ENCODE data around the gene CCND3. TPM values are rescaled to one million over a fixed set of nuclear protein-coding genes. Genes with fewer than 3 reads are reported as not detected.

Gene CCND3
- polyA plus RNA-seq, 2 donors: 24.6 to 30.4 TPM

DNA sequence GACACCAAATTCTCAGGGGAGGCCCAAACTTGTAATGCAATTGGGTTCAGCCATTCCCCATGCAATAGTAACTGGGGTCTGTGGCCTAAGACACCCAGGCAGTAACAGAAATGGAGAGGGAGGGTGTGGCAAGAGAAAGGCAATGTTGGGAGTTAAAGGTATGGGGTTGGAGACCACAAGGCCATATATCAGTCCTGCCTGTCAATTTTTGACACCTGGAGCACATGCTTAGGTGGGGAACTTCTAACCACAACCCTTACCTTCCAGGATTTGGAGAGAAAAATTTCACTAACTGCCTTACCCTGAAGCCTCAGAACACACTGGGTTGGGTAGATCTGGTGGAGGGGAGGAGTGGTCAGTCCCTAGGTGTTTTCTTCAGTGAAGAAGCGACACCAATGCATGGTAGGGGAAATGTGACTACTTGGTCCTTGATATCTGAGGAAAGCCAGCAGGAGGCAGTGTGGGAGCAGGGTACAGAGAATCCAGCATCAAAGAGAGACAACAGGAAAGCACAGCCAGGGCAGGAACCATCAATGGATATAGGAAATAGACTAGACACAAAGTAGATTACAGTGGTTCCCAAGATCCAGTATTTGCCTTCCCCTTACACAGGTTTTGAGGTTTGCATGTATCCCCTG lies 39.6 kb downstream of the CCND3 start:
- H3K9me3 ChIP-seq (ENCODE audit: control insufficient read depth in 2 of 2, insufficient read depth in 1 of 2, low read depth in 1 of 2, low read length in 1 of 2): no peaks in the 10 kb centered on the region
- no peaks in the 10 kb centered on the region for H3K4me1 ChIP-seq (ENCODE audit: control insufficient read depth in 2 of 2, insufficient read depth in 2 of 2, low read length in 1 of 2)
- H3K4me3 ChIP-seq (ENCODE audit: low read depth in 1 of 2, low read length in 2 of 2): no peak overlapping the region

DNA sequence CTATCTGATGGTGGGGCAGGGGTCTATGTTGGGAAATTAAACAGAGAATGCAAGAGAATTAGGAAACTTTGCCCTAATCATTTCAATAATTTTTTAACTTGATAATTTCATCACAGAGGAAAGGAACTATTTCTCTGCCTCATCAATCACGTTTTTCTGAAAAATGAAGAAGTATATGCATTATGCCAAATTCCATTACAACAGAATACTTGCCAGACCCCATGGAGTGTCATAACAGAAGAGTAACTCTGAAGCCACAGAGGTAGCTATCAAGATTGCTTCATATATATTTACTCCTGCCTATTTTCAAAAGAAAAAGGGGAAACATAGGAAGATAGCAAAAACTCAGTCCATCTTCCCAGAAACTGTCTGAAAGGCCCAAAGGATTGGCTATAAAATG lies 40.7 kb downstream of the CCND3 start:
- Histone ChIP-seq H3K36me3 (ENCODE audit: control insufficient read depth in 2 of 2, insufficient read depth in 2 of 2, low read length in 1 of 2) (peaks cover 0 to 2% of the 10 kb centered on the region in 2 donors), H3K4me1 (ENCODE audit: control insufficient read depth in 2 of 2, insufficient read depth in 2 of 2, low read length in 1 of 2) (no peaks in the 10 kb centered on the region), H3K4me3 (ENCODE audit: low read depth in 1 of 2, low read length in 2 of 2) (no peak overlapping the region), H3K9me3 (ENCODE audit: control insufficient read depth in 2 of 2, insufficient read depth in 1 of 2, low read depth in 1 of 2, low read length in 1 of 2) (no peaks in the 10 kb centered on the region), H3K27ac (ENCODE audit: low read depth in 2 of 2, low read length in 1 of 2) (no peak overlapping the region), H3K27me3 (ENCODE audit: control insufficient read depth in 1 of 2, insufficient read depth in 2 of 2, low read length in 2 of 2) (no peaks in the 10 kb centered on the region)
- WGBS, 2 donors: 78 to 87% methylated on average over 1 of the region's 1 CpG

More for the DNA sequence above, 39.6 kb downstream of the CCND3 start:
- Histone ChIP-seq H3K27me3 (ENCODE audit: control insufficient read depth in 1 of 2, insufficient read depth in 2 of 2, low read length in 2 of 2) (no peaks in the 10 kb centered on the region), H3K36me3 (ENCODE audit: control insufficient read depth in 2 of 2, insufficient read depth in 2 of 2, low read length in 1 of 2) (peaks cover 5 to 7% of the 10 kb centered on the region in 2 donors), H3K27ac (ENCODE audit: low read depth in 2 of 2, low read length in 1 of 2) (no peak overlapping the region)
- WGBS, 2 donors: 88 to 99% methylated on average over 1 of the region's 1 CpG

DNA sequence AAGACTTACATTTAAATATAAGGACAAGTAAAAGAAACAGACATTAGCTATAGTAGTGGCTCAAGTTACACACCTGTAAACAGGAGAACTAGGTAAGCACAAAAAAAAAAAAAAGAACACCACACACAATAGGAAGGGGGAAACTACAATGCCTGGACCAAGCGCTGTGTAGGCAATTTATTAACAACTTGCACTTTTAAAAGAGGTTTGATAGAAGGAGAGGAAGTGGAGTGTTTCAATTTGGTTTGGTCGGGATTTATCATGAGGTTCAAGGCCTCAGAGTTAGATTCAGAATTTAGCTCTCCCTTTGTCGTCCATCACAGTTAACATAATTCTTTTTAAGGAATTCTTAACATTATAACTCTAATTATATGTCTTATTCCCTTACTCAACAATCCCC lies 45.3 kb downstream of the CCND3 start:
- Histone ChIP-seq H3K27ac (ENCODE audit: low read depth in 2 of 2, low read length in 1 of 2) (no peak overlapping the region), H3K9me3 (ENCODE audit: control insufficient read depth in 2 of 2, insufficient read depth in 1 of 2, low read depth in 1 of 2, low read length in 1 of 2) (no peaks in the 10 kb centered on the region), H3K4me1 (ENCODE audit: control insufficient read depth in 2 of 2, insufficient read depth in 2 of 2, low read length in 1 of 2) (peaks cover 0 to 6% of the 10 kb centered on the region in 2 donors), H3K27me3 (ENCODE audit: control insufficient read depth in 1 of 2, insufficient read depth in 2 of 2, low read length in 2 of 2) (no peaks in the 10 kb centered on the region), H3K4me3 (ENCODE audit: low read depth in 1 of 2, low read length in 2 of 2) (peak overlapping the region in 1 of 2 donors; percentile 75), H3K36me3 (ENCODE audit: control insufficient read depth in 2 of 2, insufficient read depth in 2 of 2, low read length in 1 of 2) (peaks cover 0 to 2% of the 10 kb centered on the region in 2 donors)
- 57 to 60% methylated on average over 3 of the region's 3 CpGs for WGBS, 2 donors

DNA sequence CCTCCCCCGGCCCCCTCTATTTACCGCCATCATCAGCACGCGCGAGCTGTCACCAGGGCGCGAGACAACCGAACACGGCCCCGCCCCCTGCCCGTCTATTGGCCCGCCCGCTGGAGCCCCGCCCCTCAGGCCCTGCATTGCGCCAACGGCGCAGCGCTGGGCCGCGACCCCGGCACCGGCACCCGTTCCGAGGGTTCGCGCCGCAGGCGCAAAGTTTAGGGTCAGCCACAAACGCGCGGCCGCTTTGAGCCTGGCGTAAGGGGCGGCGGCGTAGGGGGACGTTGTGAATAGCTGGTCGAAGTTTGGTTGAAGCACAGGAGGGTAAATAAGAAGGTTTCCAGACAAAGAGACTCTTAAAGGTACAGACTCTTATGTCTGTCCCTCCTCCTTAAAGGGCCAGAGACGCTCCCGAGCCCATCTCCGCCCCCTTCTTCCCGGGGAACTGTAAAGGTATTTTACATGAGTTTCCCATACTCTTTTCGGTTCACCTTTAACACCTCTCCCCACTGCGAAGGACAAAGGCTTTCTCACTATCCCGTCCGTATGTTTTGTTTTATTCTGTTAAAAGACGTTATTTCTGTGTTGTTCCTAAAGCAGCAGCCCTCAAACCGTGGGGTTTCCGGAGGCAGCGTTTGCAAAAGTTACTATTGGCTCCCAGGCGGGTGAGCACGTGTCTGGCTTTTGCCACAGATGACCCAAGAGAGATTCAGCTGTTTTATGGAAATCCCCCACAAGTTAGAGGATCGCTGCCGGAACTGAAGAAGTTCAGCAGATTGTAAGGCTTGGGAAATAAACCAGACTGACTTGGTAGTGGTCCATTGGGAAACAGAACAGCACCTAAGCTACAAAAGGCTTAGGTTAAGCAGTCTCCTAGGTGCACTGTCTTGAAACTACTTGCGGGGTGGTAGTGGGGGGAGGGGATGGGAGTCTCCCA lies 46.0 kb downstream of the CCND3 start, which contains the start of gene USP49:
Gene USP49, minus strand, starts transcription at position 76 of the 934 bp plus-strand sequence. CDS start 88,392 bp downstream, outside the sequence.
- peak within 1 kb of the TSS; percentile 60 to 76 for H3K27ac ChIP-seq (ENCODE audit: low read depth in 2 of 2, low read length in 1 of 2)
- peak within 1 kb of the TSS; percentile 75 to 78 for H3K4me3 ChIP-seq (ENCODE audit: low read depth in 1 of 2, low read length in 2 of 2)
- H3K27me3 ChIP-seq (ENCODE audit: control insufficient read depth in 1 of 2, insufficient read depth in 2 of 2, low read length in 2 of 2): no peaks in the 10 kb centered on the region
- peaks cover 0 to 6% of the 10 kb centered on the region in 2 donors for H3K4me1 ChIP-seq (ENCODE audit: control insufficient read depth in 2 of 2, insufficient read depth in 2 of 2, low read length in 1 of 2)
- peaks cover 0 to 2% of the 10 kb centered on the region in 2 donors for H3K36me3 ChIP-seq (ENCODE audit: control insufficient read depth in 2 of 2, insufficient read depth in 2 of 2, low read length in 1 of 2)
- H3K9me3 ChIP-seq (ENCODE audit: control insufficient read depth in 2 of 2, insufficient read depth in 1 of 2, low read depth in 1 of 2, low read length in 1 of 2): no peaks in the 10 kb centered on the region
- 0 to 1% methylated on average over 55 of the region's 55 CpGs for WGBS, 2 donors

DNA sequence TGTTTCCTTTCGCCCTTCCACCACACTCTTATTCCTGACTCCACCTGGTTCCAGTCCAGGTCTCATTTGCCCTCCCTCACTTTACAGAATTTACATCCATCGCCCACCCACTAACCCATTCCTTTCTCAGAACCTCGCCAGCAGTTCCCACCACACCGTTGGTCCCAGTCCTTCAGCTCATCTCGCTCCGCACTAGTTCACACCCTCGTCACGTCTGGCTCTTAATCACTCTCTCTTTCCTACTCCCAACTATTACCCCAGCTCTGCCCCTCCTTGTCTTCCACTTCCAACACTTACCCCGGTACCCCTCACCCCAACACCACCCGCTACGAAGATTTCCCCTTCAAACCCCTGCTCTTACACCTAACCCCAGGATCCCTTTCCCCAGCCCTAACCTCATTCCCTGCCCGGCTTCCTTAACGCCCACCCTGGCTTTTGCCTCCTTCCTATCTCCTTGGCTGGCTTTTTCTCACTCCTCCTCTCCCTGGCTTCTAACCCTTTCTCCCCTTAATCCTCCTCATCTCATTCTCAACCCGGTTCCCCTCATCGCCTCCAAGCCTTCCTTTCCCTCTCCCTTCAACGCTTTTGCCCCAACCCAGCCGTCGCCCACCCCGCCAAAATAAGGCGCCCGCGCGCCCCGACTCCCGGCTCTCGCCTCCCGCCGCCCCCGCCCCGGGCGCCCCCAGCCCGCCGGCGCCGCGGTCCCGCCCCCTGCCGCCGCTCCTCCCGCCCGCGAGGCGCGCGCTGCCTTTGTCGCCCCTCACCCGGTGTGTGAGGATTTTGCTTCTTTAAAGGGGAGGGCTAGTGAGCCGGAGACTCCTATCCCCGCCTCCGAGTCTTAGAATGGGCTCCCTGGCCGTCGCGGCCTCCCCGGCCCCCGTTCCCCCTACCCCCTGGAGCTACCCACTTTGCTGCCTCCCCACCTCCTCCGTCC lies 47.0 kb downstream of the CCND3 start:
- peaks cover 0 to 6% of the 10 kb centered on the region in 2 donors for H3K4me1 ChIP-seq (ENCODE audit: control insufficient read depth in 2 of 2, insufficient read depth in 2 of 2, low read length in 1 of 2)
- no peaks in the 10 kb centered on the region for H3K36me3 ChIP-seq (ENCODE audit: control insufficient read depth in 2 of 2, insufficient read depth in 2 of 2, low read length in 1 of 2)
- no peaks in the 10 kb centered on the region for H3K27me3 ChIP-seq (ENCODE audit: control insufficient read depth in 1 of 2, insufficient read depth in 2 of 2, low read length in 2 of 2)
- H3K9me3 ChIP-seq (ENCODE audit: control insufficient read depth in 2 of 2, insufficient read depth in 1 of 2, low read depth in 1 of 2, low read length in 1 of 2): no peaks in the 10 kb centered on the region
- peak overlapping the region; percentile 75 to 78 for H3K4me3 ChIP-seq (ENCODE audit: low read depth in 1 of 2, low read length in 2 of 2)
- WGBS, 2 donors: 2 to 3% methylated on average over 48 to 56 of the region's 56 CpGs
- peak overlapping the region; percentile 9 to 60 for H3K27ac ChIP-seq (ENCODE audit: low read depth in 2 of 2, low read length in 1 of 2)

DNA sequence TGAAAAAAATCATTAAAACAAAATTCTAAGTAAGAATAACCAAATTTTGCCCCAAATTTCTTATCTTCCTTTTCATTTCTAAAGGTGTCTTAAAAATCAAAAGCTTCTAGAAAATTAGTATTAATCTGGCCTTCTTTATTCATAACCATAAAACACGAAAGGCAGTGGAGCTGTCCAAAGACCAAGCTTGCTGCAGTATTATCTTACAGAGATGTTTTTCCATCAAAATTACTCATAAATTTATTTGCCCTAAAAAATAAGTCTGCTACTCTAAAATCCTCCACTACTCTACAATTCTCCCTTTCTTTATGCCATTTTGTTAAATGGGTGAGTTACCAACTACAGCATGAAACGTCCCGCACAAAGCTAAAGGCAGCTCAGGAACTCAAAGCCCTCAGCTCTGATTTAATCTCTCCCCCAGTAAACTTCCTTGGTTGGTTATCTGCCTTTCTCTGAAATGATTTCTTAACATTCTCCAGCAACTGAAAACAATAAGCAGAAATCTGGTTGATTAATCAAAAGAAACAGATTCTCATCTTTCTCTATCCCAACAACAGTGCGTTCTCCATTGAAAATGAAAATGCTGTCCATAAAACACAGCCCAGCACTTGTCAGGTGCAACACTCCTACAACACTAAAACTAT lies 48.6 kb downstream of the CCND3 start:
- Histone ChIP-seq H3K4me3 (ENCODE audit: low read depth in 1 of 2, low read length in 2 of 2) (no peak overlapping the region), H3K27ac (ENCODE audit: low read depth in 2 of 2, low read length in 1 of 2) (no peak overlapping the region), H3K36me3 (ENCODE audit: control insufficient read depth in 2 of 2, insufficient read depth in 2 of 2, low read length in 1 of 2) (no peaks in the 10 kb centered on the region), H3K9me3 (ENCODE audit: control insufficient read depth in 2 of 2, insufficient read depth in 1 of 2, low read depth in 1 of 2, low read length in 1 of 2) (no peaks in the 10 kb centered on the region), H3K27me3 (ENCODE audit: control insufficient read depth in 1 of 2, insufficient read depth in 2 of 2, low read length in 2 of 2) (no peaks in the 10 kb centered on the region), H3K4me1 (ENCODE audit: control insufficient read depth in 2 of 2, insufficient read depth in 2 of 2, low read length in 1 of 2) (peaks cover 0 to 6% of the 10 kb centered on the region in 2 donors)
- WGBS, 2 donors: 80 to 83% methylated on average over 4 of the region's 4 CpGs

DNA sequence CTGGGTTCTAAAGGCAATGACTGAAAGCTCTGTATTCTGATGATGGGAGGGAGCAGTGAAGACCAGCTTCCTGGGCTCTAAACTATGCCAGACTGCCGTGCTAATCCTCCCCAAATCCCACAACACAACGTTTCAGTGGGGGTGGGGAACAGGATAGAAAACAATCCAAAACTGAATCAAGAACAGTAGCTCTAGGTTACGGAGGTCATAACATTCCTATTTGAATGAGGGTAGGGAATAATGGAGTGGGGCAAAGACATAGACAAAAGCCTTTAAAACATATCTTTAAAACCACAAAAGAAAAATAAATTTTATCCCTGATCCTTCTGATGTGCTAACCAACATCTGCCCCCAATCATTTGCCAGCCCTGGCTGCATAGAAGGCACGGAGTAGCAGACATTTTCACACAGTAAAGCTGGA lies 54.3 kb downstream of the CCND3 start:
- WGBS, 2 donors: 64 to 67% methylated on average over 4 of the region's 4 CpGs
- H3K4me1 ChIP-seq (ENCODE audit: control insufficient read depth in 2 of 2, insufficient read depth in 2 of 2, low read length in 1 of 2): no peaks in the 10 kb centered on the region
- no peaks in the 10 kb centered on the region for H3K9me3 ChIP-seq (ENCODE audit: control insufficient read depth in 2 of 2, insufficient read depth in 1 of 2, low read depth in 1 of 2, low read length in 1 of 2)
- no peak overlapping the region for H3K27ac ChIP-seq (ENCODE audit: low read depth in 2 of 2, low read length in 1 of 2)
- H3K4me3 ChIP-seq (ENCODE audit: low read depth in 1 of 2, low read length in 2 of 2): no peak overlapping the region
- no peaks in the 10 kb centered on the region for H3K27me3 ChIP-seq (ENCODE audit: control insufficient read depth in 1 of 2, insufficient read depth in 2 of 2, low read length in 2 of 2)
- no peaks in the 10 kb centered on the region for H3K36me3 ChIP-seq (ENCODE audit: control insufficient read depth in 2 of 2, insufficient read depth in 2 of 2, low read length in 1 of 2)

DNA sequence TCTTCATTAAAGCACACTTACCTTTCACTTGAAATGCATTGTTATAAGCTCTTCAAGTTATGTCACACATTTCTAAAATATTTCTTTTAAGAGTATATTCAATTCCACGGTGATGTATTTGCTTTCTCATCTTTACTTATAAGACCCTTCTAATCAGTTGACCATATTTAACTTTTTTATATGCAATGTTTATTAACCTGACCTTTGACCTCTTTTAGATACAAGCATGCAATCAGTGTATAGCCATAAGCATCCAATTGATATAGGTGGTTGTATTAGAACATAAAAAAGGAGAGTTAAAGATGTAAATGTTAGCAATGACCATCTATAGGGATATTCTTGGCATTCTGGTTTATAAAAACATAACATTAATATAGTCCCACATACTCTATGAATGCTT lies 55.7 kb downstream of the CCND3 start:
- H3K4me3 ChIP-seq (ENCODE audit: low read depth in 1 of 2, low read length in 2 of 2): no peak overlapping the region
- H3K27me3 ChIP-seq (ENCODE audit: control insufficient read depth in 1 of 2, insufficient read depth in 2 of 2, low read length in 2 of 2): no peaks in the 10 kb centered on the region
- H3K27ac ChIP-seq (ENCODE audit: low read depth in 2 of 2, low read length in 1 of 2): no peak overlapping the region
- no peaks in the 10 kb centered on the region for H3K4me1 ChIP-seq (ENCODE audit: control insufficient read depth in 2 of 2, insufficient read depth in 2 of 2, low read length in 1 of 2)
- WGBS, 2 donors: 96 to 97% methylated on average over 1 of the region's 1 CpG
- no peaks in the 10 kb centered on the region for H3K9me3 ChIP-seq (ENCODE audit: control insufficient read depth in 2 of 2, insufficient read depth in 1 of 2, low read depth in 1 of 2, low read length in 1 of 2)
- no peaks in the 10 kb centered on the region for H3K36me3 ChIP-seq (ENCODE audit: control insufficient read depth in 2 of 2, insufficient read depth in 2 of 2, low read length in 1 of 2)

Measured in esophagus (tissue), 2 donors.